Pancreas (tissue), 10 donors: ENCODE results near the gene GRM5. TPM values are rescaled to one million over a fixed set of nuclear protein-coding genes. Genes with fewer than 3 reads are reported as not detected.
"Not testable (repeated sequence)": the region's sequence is repeated elsewhere in the genome, so short reads cannot be mapped to it uniquely, and the experiment has no call there.

Experiments
- ATAC-seq, 4 donors: fragments of 200-7000 bp; cut with Tn5 transposase; one replicate each; pipeline versions ENCODE4 v1.8.0 to v1.9.1; 2020; ENCODE audit warnings: mild to moderate bottlenecking in 4 of 4, moderate library complexity in 4 of 4
- DNase-seq, 6 donors: peaks; one replicate each; pipeline ENCODE4 v3.0.0-alpha.2; 2020
- FAIRE-seq: peaks from 2 replicates; lab custom pipeline; 2012; peaks lifted over from hg19 to GRCh38; lab: Jason Lieb, UNC
- H3K27ac ChIP-seq, 4 donors: fragments of 200-600 bp; sonication (generic); 1 replicate in 3 of 4; 2 replicates in 1 of 4; pipeline versions ENCODE4 v1.5.0 to v1.8.0; 2020
- H3K27me3 ChIP-seq, 4 donors: fragments of 200-600 bp; one replicate each; pipeline ENCODE4 v1.8.0; 2021
- H3K36me3 ChIP-seq, 3 donors: fragments of 200-600 bp; sonication (generic) in 1 of 3; one replicate each; pipeline versions ENCODE4 v1.5.0 to v1.8.0; 2020 to 2021
- H3K4me1 ChIP-seq, 3 donors: fragments of 200-600 bp; one replicate each; pipeline ENCODE4 v1.8.0; 2021
- H3K4me3 ChIP-seq, 4 donors: fragments of 200-600 bp; sonication (generic) in 2 of 4; one replicate each; pipeline versions ENCODE4 v1.5.0 to v1.8.0; 2020 to 2021
- H3K9me3 ChIP-seq, 4 donors: fragments of 200-600 bp; one replicate each; pipeline ENCODE4 v1.8.0; 2021
- WGBS, 2 donors: extraction: QIAGEN DNeasy Blood & Tissue Kit; methylation state at CpG; one replicate each; pipeline ENCODE4 v1.1.7; 2013; 5-methylcytosine and 5-hydroxymethylcytosine counted together
- intact Hi-C, 3 donors: fragments of 100-400 bp; cut with DNase I; formaldehyde crosslinking; loops; one replicate each; pipeline versions ENCODE4 v1.11.1 to v1.14.2; 2022
- polyA plus RNA-seq, 2 donors: library from polyadenylated mRNA; stranded (reverse); fragments of 200-250 nt; gene quantifications; one replicate each; pipeline ENCODE4 v1.2.3, GENCODE V29; 2013
- total RNA-seq, 6 donors: library from RNA; stranded (reverse); fragmentation: NEBNext Ultra II Directional in 4 of 6; extraction: Animal tissue kit (Norgen Biotek cat#: 25700) in 4 of 6; gene quantifications; one replicate each; pipeline versions ENCODE4 v1.2.1 to v1.2.4, GENCODE V29; 2021 to 2023
- TF ChIP-seq, protein P1 (sequence below), 4 donors: fragments of 200-600 bp; sonication (generic) in 3 of 4; IDR thresholded peaks; one replicate each; pipeline versions ENCODE4 v1.5.0 to v1.8.0; 2021; ENCODE audit warnings: antibody characterized with exemption in 4 of 4
- donor health status: healthy with polysubstance abuse.
- donor health status: DM: no; HTN: no; CAD: no; lungs with moderate emphysema.
- donor health status: DM: no; HTN: no; CAD: no.
- donor health status: control.
- donor health status: control.
- donor health status: Bipolar disorder and iron deficiency.
- donor health status: DM: yes; HTN: yes; CAD: no.
- donor health status: DM: no; HTN: no; CAD: no.
- donor health status: DM: no; HTN: no; CAD: no.
- donor health status: DM: yes; HTN: yes; CAD: no.

Gene GRM5
- total and polyA plus RNA-seq, 8 donors = 0.02 to 0.06 (median 0.06) TPM; not detected in 5

DNA sequence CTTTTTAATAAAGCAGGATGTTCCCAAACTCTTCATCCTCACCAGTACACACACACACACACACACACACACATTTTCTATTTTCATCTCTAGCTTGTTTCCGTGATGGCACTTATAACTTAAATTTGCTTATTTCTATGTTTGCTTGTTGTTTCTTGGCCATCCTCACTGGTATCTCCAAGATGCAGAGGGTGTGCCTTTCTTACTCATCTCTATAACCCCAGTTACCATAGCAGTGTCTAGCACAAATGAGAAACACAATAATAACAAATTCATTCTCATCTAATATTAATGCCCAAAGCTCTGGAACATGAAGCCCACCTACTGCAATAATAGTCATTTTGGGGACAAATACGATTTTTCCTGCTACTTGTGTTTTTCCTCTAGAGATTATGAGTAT is 156.3 kb downstream of the GRM5 start:
- FAIRE-seq (no peak), ATAC-seq (no peak), DNase-seq (no peak)
- intact Hi-C loops = no loop called here
- Histone ChIP-seq H3K4me3 (no peak overlapping the region), H3K4me1 (no peaks in the 10 kb centered on the region), H3K27me3 (no peaks in the 10 kb centered on the region), H3K9me3 (no peaks in the 10 kb centered on the region), H3K36me3 (no peaks in the 10 kb centered on the region), H3K27ac (no peak overlapping the region)
- 60 to 69% methylated on average over 2 of the region's 2 CpGs for WGBS, 2 donors
- TF ChIP-seq, protein P1, sequence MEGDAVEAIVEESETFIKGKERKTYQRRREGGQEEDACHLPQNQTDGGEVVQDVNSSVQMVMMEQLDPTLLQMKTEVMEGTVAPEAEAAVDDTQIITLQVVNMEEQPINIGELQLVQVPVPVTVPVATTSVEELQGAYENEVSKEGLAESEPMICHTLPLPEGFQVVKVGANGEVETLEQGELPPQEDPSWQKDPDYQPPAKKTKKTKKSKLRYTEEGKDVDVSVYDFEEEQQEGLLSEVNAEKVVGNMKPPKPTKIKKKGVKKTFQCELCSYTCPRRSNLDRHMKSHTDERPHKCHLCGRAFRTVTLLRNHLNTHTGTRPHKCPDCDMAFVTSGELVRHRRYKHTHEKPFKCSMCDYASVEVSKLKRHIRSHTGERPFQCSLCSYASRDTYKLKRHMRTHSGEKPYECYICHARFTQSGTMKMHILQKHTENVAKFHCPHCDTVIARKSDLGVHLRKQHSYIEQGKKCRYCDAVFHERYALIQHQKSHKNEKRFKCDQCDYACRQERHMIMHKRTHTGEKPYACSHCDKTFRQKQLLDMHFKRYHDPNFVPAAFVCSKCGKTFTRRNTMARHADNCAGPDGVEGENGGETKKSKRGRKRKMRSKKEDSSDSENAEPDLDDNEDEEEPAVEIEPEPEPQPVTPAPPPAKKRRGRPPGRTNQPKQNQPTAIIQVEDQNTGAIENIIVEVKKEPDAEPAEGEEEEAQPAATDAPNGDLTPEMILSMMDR (IDR thresholded peaks at IDR 0.05) = no peak

DNA sequence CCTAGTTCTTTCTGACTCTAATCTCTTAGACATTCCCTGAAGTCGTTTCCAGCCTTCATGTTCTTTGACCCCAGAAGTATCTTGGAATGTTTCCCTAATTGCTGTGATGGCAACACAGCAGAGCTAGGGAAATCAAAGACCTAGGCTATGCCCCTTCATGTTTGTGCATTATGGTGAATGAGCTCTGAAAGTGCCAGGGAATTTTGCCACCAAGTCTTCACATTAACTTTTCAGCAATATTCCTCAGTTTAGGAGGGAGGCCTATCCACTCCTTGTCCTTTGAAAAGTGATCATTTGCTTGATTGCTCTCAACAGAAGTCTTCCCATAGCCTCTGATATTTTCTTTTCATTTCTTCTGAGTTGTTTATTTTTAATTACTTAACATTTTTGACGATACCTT is 164.3 kb downstream of the GRM5 start:
- H3K36me3 ChIP-seq, ATAC-seq, H3K27me3 ChIP-seq, H3K9me3 ChIP-seq, DNase-seq, intact Hi-C loops, H3K4me3 ChIP-seq, FAIRE-seq, H3K27ac ChIP-seq, H3K4me1 ChIP-seq: not testable (repeated sequence)
- 49 to 54% methylated on average over 2 of the region's 2 CpGs for WGBS, 2 donors

DNA sequence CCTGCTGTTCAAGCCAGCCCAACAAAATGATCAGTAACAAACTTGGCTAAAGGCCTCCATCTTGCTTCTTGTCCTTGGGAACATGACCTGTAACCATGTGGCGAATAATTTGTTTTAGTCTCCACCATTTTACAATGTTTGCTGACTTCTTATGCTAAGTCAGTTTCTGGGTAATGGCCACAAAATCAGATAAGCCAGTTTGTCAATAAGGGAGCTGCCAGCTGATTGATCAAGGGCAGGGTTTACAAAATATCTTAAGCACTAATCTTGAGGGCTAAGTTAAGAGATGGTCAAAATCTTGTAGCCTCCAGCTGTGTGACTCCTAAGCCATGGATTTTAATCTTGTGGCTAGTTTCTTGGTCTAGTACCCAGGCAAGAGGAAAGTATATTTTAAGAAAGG is 176.9 kb downstream of the GRM5 start:
- DNase-seq, ATAC-seq, H3K27ac ChIP-seq, H3K9me3 ChIP-seq, H3K36me3 ChIP-seq, FAIRE-seq, intact Hi-C loops, H3K4me3 ChIP-seq, H3K4me1 ChIP-seq, H3K27me3 ChIP-seq: not testable (repeated sequence)
- WGBS, 2 donors = 69 to 81% methylated on average over 1 of the region's 1 CpG

DNA sequence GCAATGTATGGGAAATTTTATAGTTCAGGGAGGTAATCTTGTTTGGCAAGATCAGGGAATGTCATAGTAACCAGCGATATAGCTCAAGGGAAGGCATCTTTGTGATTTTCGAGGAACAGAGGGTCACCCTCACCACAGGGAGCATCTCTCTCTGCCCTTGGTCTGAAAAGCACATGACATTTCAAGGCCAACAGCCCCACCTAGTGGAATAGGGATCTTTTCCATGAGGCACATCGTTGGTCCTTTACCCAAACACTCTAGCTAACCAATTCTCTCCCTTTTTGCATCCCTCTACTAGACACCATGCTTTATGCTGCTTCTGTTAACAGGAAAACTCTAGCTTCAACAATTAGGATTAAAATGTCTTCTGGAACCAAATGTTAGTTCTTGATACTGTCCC is 179.0 kb downstream of the GRM5 start:
- FAIRE-seq (no peak), DNase-seq (no peak), ATAC-seq (no peak)
- H3K4me1 ChIP-seq = no peaks in the 10 kb centered on the region
- H3K9me3 ChIP-seq = no peaks in the 10 kb centered on the region
- no peak overlapping the region for H3K4me3 ChIP-seq
- no peaks in the 10 kb centered on the region for H3K27me3 ChIP-seq
- TF ChIP-seq, protein P1 (IDR thresholded peaks at IDR 0.05) = no peak
- 46 to 54% methylated on average over 3 of the region's 3 CpGs for WGBS, 2 donors
- no peak overlapping the region for H3K27ac ChIP-seq
- no peaks in the 10 kb centered on the region for H3K36me3 ChIP-seq
- intact Hi-C loops = no loop called here

DNA sequence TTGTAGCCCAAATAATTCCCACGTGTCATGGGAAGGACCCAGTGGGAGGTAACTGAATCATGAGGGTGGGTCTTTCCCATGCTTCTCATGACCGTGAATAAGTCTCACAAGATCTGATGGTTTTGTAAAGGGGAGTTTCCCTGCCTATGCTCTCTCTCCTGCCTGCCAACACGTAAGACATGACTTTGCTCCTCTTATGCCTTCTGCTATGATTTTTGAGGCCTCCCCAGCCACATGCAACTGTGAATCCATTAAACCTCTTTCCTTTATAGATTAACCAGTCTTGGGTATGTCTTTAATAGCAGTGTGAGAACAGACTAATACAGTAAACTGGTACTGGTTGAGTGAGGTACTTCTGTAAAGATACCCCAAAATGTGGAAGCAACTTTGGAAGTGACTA is 183.0 kb downstream of the GRM5 start:
- H3K27ac ChIP-seq, FAIRE-seq, DNase-seq, H3K27me3 ChIP-seq, H3K36me3 ChIP-seq, intact Hi-C loops, ATAC-seq, H3K9me3 ChIP-seq, H3K4me1 ChIP-seq, H3K4me3 ChIP-seq: not testable (repeated sequence)
- 68 to 83% methylated on average over 3 of the region's 3 CpGs for WGBS, 2 donors

DNA sequence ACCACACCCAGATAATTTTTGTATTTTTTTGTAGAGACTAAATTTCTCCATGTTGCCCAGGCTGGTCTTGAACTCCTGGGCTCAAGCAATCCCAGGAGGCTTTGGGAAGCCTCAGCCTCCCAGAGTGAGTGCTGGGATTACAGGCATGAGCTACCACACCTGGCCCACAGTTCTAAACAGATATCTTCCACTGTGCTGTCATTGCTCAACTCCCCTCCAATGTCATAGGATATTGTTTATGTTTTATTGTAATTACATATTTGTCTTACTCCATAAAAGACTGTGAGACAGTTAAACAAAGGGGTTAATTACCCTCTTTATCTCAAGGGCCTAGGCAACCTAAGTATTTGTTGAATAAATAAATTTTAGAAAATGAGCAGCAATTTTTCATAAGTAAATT is 204.2 kb downstream of the GRM5 start:
- H3K36me3 ChIP-seq = no peaks in the 10 kb centered on the region
- H3K27ac ChIP-seq = no peak overlapping the region
- ATAC-seq = no peak
- TF ChIP-seq, protein P1 (IDR thresholded peaks at IDR 0.05) = no peak
- intact Hi-C loops = no loop called here
- FAIRE-seq = no peak
- H3K27me3 ChIP-seq = no peaks in the 10 kb centered on the region
- DNase-seq = no peak
- no peaks in the 10 kb centered on the region for H3K4me1 ChIP-seq
- H3K9me3 ChIP-seq = no peaks in the 10 kb centered on the region
- H3K4me3 ChIP-seq = no peak overlapping the region

DNA sequence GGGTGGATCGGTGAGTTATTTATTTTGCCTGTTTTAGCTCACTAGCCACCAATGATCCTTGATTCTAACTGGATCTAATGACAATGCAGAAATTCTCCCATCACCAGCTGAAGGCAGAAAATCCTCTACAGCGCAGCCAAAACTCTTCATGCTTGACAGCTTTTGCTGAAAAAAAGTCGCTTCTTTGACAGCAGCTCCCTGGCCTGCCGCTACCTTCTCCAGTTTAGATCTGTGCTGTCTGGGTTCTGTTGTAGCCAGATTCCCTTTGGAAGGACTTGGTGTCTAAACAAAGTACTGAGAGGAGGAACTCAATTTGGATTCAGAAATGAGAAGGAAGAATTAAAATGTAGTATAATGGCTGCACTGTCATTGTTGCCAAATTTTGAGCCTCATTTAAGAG is 205.4 kb downstream of the GRM5 start:
- DNase-seq, H3K27ac ChIP-seq, FAIRE-seq, ATAC-seq, intact Hi-C loops, H3K9me3 ChIP-seq, H3K4me1 ChIP-seq, H3K27me3 ChIP-seq, H3K4me3 ChIP-seq, H3K36me3 ChIP-seq: not testable (repeated sequence)
- WGBS, 2 donors = 77 to 84% methylated on average over 4 of the region's 4 CpGs

DNA sequence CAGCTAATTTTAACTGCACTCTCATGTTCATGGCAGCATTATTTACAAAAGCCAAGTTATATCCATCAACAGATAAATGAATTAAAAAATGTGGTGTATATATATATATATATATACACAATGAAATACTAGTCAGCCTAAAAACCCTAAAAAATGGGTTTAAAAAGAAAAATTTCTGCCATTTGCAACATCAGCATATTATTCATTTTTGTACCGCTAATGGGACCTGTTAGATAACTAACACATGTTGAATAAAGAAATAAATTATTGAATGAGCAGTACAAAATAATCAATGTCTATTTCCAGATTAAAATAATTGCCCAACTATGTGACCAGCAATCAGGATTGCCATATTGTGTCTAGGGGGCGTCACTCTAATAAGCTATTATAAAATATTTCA is 211.8 kb downstream of the GRM5 start:
- H3K27me3 ChIP-seq, ATAC-seq, FAIRE-seq, H3K27ac ChIP-seq, H3K9me3 ChIP-seq, intact Hi-C loops, H3K36me3 ChIP-seq, H3K4me3 ChIP-seq, H3K4me1 ChIP-seq, DNase-seq: not testable (repeated sequence)
- 81 to 87% methylated on average over 2 of the region's 2 CpGs for WGBS, 2 donors

DNA sequence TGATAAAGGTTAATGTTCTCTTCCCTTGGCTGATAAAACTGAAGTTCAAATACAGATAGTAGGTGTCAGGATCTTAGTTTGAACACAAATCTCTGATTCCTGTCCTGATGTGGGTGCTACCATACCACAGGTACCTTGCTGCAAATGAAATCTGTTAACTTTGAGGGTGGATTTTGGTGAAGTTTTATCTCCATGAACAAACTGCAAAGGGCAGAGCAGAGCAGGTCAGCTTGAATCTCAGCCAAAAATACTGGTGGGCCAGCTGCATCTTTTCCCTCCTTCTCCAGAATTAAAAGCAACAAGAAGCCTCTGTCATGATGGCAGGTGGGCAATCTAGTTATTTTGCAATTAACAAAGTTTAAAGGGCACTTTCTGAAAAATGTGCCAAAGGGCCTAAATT is 214.2 kb downstream of the GRM5 start:
- H3K4me3 ChIP-seq, H3K4me1 ChIP-seq, H3K9me3 ChIP-seq, H3K27ac ChIP-seq, H3K27me3 ChIP-seq, DNase-seq, H3K36me3 ChIP-seq, ATAC-seq, FAIRE-seq, intact Hi-C loops: not testable (repeated sequence)

DNA sequence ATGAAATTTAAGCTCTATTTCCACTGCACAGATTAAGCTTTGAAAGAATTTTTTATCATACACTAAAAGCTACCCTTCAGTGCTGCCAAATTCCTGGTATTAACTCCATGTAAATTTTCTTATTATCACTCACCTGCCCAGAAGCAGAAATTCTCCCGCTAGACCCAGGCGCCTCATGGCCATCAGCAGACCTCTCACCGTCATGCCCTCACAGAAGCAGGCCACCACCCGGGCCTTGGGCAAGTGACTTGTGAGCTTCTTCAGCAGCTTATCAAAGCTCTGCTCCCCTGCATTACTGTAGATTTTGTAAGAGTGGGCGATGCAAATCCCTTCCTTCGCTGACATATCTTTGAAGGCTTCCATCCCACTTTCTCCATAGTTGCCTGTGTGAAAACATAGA is 216.0 kb downstream of the GRM5 start:
- H3K9me3 ChIP-seq, H3K36me3 ChIP-seq, FAIRE-seq, H3K4me3 ChIP-seq, H3K27me3 ChIP-seq, intact Hi-C loops, H3K4me1 ChIP-seq, H3K27ac ChIP-seq, ATAC-seq: not testable (repeated sequence)
- DNase-seq = peak in 1 of 6 donors; percentile 18
- WGBS, 2 donors = 60 to 70% methylated on average over 4 of the region's 6 CpGs
